Fibroblast of mammary gland (primary cell): ENCODE data around the gene IQSEC3.
A peak's percentile ranks its signal among the peaks of the same experiment; 100 is the strongest.

Experiments used
- DNase-seq: peaks from one replicate; pipeline ENCODE4 v3.0.0-alpha.2; 2010; ENCODE audit warnings: low read depth
- H3K4me3 ChIP-seq: 2 replicates; pipeline ENCODE4 v1.5.1; 2011; ENCODE audit warnings: low read depth, mild to moderate bottlenecking, low read length, moderate library complexity; ENCODE audit not compliant: control insufficient read depth
- CTCF ChIP-seq: conservative IDR thresholded peaks from 2 replicates; pipeline ENCODE4 v1.5.1; 2011; ENCODE audit warnings: low read depth, low read length, inconsistent platforms; ENCODE audit not compliant: control insufficient read depth, insufficient read depth

IQSEC3 gene

GRCh38 chr12:175250-175649 lies 108.7 kb downstream of the IQSEC3 start:
- no peak for DNase-seq
- H3K4me3 ChIP-seq: no peak overlapping the region
- TF ChIP-seq CTCF: no peak

GRCh38 chr12:175759-176158 lies 109.2 kb downstream of the IQSEC3 start:
- H3K4me3 ChIP-seq: no peak overlapping the region
- DNase-seq: no peak
- TF ChIP-seq CTCF: no peak

- no peak for TF ChIP-seq CTCF
- DNase-seq: peak; percentile 27
- H3K4me3 ChIP-seq: no peak overlapping the region
Observed at GRCh38 chr12:176321-177181, 110.0 kb downstream of the IQSEC3 start.

GRCh38 chr12:177336-177979 lies 110.9 kb downstream of the IQSEC3 start:
- TF ChIP-seq CTCF: no peak
- no peak for DNase-seq
- H3K4me3 ChIP-seq: no peak overlapping the region

GRCh38 chr12:177980-178828 lies 111.6 kb downstream of the IQSEC3 start:
- no peak overlapping the region for H3K4me3 ChIP-seq
- TF ChIP-seq CTCF: no peak
- no peak for DNase-seq

- no peak overlapping the region for H3K4me3 ChIP-seq
- no peak for TF ChIP-seq CTCF
- no peak for DNase-seq
Observed at GRCh38 chr12:178829-179109, 112.2 kb downstream of the IQSEC3 start.
